Measurements from ENCODE around the gene ASCL5. TPM values are rescaled to one million over a fixed set of nuclear protein-coding genes. Genes with fewer than 3 reads are reported as not detected.

ASCL5 gene
- total RNA-seq, 2 donors from 2014 or later: 1.2 to 1.8 TPM

- Mint-ChIP-seq H3K4me3 (no peak overlapping the region), H3K27ac (no peak overlapping the region), H3K36me3 (ENCODE audit: low read depth) (no peaks in the 10 kb centered on the region), H3K9me3 (no peaks in the 10 kb centered on the region), H3K27me3 (ENCODE audit: insufficient read depth) (peaks cover 5% of the 10 kb centered on the region), H3K4me1 (peaks cover 5% of the 10 kb centered on the region)
- no peak for DNase-seq
- Histone ChIP-seq H3K9ac (ENCODE audit: extremely low read depth, low read length, poor library complexity, severe bottlenecking) (no peak overlapping the region), H3K9me3 (ENCODE audit: control insufficient read depth, low read length) (no peaks in the 10 kb centered on the region), H3K27me3 (ENCODE audit: control insufficient read depth, insufficient read depth, low read length, poor library complexity, severe bottlenecking) (no peaks in the 10 kb centered on the region), H3K27ac (ENCODE audit: low read depth, low read length) (no peak overlapping the region), H3K4me1 (ENCODE audit: control insufficient read depth, insufficient read depth, low read length) (no peaks in the 10 kb centered on the region), H3K36me3 (ENCODE audit: control insufficient read depth, insufficient read depth, low read length) (no peaks in the 10 kb centered on the region), H3K4me3 (ENCODE audit: low read length) (no peak overlapping the region)
- WGBS, 2 experiments (ENCODE audit: insufficient coverage in 1 of 2, insufficient read length in 1 of 2): 81 to 92% methylated on average over 7 of the region's 7 CpGs
- TF ChIP-seq, protein P1, sequence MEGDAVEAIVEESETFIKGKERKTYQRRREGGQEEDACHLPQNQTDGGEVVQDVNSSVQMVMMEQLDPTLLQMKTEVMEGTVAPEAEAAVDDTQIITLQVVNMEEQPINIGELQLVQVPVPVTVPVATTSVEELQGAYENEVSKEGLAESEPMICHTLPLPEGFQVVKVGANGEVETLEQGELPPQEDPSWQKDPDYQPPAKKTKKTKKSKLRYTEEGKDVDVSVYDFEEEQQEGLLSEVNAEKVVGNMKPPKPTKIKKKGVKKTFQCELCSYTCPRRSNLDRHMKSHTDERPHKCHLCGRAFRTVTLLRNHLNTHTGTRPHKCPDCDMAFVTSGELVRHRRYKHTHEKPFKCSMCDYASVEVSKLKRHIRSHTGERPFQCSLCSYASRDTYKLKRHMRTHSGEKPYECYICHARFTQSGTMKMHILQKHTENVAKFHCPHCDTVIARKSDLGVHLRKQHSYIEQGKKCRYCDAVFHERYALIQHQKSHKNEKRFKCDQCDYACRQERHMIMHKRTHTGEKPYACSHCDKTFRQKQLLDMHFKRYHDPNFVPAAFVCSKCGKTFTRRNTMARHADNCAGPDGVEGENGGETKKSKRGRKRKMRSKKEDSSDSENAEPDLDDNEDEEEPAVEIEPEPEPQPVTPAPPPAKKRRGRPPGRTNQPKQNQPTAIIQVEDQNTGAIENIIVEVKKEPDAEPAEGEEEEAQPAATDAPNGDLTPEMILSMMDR (conservative IDR thresholded peaks at IDR 0.05): no peak
Measured at GRCh38 chr1:201077116-201077515, 49.9 kb downstream of the ASCL5 start.

DNA sequence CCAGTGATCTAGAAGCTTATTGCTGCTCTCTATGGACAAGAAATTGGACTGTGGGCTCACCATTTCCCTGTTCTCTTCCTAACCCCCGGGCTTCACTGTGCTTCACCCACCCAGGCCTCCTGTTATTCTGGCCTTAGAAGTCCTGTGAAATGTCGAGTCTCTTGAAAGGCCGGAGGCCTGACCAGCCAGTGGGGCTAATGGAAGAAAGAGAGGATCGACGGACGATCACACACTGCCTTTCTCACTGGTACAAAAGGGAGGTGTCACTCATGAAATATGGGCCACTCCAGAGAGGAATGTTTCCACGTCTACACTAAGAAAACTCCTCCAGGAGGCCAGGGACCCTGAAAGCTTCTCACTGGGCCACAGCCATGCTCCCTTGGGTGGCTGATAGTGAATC lies 50.9 kb downstream of the ASCL5 start:
- H3K36me3 Mint-ChIP-seq (ENCODE audit: low read depth): no peaks in the 10 kb centered on the region
- TF ChIP-seq, protein P1 (conservative IDR thresholded peaks at IDR 0.05): no peak
- no peak overlapping the region for H3K9ac ChIP-seq (ENCODE audit: extremely low read depth, low read length, poor library complexity, severe bottlenecking)
- H3K4me1 ChIP-seq (ENCODE audit: control insufficient read depth, insufficient read depth, low read length): no peaks in the 10 kb centered on the region
- no peak overlapping the region for H3K4me3 Mint-ChIP-seq
- no peak overlapping the region for H3K27ac ChIP-seq (ENCODE audit: low read depth, low read length)
- no peaks in the 10 kb centered on the region for H3K9me3 Mint-ChIP-seq
- H3K27ac Mint-ChIP-seq: no peak overlapping the region
- no peaks in the 10 kb centered on the region for H3K9me3 ChIP-seq (ENCODE audit: control insufficient read depth, low read length)
- peaks cover 5% of the 10 kb centered on the region for H3K27me3 Mint-ChIP-seq (ENCODE audit: insufficient read depth)
- H3K36me3 ChIP-seq (ENCODE audit: control insufficient read depth, insufficient read depth, low read length): no peaks in the 10 kb centered on the region
- WGBS, 2 experiments (ENCODE audit: insufficient coverage in 1 of 2, insufficient read length in 1 of 2): 80 to 87% methylated on average over 6 to 7 of the region's 7 CpGs
- H3K4me1 Mint-ChIP-seq: peaks cover 5% of the 10 kb centered on the region
- DNase-seq: no peak
- H3K27me3 ChIP-seq (ENCODE audit: control insufficient read depth, insufficient read depth, low read length, poor library complexity, severe bottlenecking): no peaks in the 10 kb centered on the region
- no peak overlapping the region for H3K4me3 ChIP-seq (ENCODE audit: low read length)

DNA sequence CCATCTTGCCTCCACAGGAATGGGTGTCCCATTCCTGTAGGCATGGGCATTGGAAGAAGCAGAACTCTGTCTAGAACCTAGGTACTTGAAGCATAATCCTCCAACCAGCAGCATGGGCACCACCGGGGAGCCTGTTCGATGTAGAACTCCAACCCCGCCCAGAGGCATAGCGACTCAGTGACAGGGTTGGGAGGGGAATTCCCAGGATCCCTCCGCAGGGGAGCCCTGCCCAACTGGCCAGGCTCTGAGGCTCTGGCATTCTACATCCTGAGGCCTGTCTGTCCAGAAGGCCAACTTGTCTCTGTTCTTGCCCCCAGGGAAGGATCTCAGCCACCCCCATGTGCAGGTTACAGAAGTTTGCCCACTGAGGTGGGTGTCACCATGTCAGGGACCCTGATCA lies 53.0 kb downstream of the ASCL5 start:
- no peaks in the 10 kb centered on the region for H3K36me3 ChIP-seq (ENCODE audit: control insufficient read depth, insufficient read depth, low read length)
- H3K27me3 Mint-ChIP-seq (ENCODE audit: insufficient read depth): peaks cover 5% of the 10 kb centered on the region
- H3K4me1 Mint-ChIP-seq: peaks cover 5% of the 10 kb centered on the region
- no peak overlapping the region for H3K4me3 Mint-ChIP-seq
- H3K9me3 ChIP-seq (ENCODE audit: control insufficient read depth, low read length): no peaks in the 10 kb centered on the region
- TF ChIP-seq, protein P1 (conservative IDR thresholded peaks at IDR 0.05): no peak
- 83 to 89% methylated on average over 5 of the region's 5 CpGs for WGBS, 2 experiments (ENCODE audit: insufficient coverage in 1 of 2, insufficient read length in 1 of 2)
- no peak overlapping the region for H3K27ac ChIP-seq (ENCODE audit: low read depth, low read length)
- no peak overlapping the region for H3K9ac ChIP-seq (ENCODE audit: extremely low read depth, low read length, poor library complexity, severe bottlenecking)
- no peak overlapping the region for H3K4me3 ChIP-seq (ENCODE audit: low read length)
- no peaks in the 10 kb centered on the region for H3K36me3 Mint-ChIP-seq (ENCODE audit: low read depth)
- H3K27me3 ChIP-seq (ENCODE audit: control insufficient read depth, insufficient read depth, low read length, poor library complexity, severe bottlenecking): no peaks in the 10 kb centered on the region
- H3K9me3 Mint-ChIP-seq: no peaks in the 10 kb centered on the region
- H3K4me1 ChIP-seq (ENCODE audit: control insufficient read depth, insufficient read depth, low read length): no peaks in the 10 kb centered on the region
- no peak for DNase-seq
- no peak overlapping the region for H3K27ac Mint-ChIP-seq
